Hepatocyte (in vitro differentiated cells): ENCODE results near the gene ATP9A. TPM values are rescaled to one million over a fixed set of nuclear protein-coding genes. Genes with fewer than 3 reads are reported as not detected.

ENCODE experiments used
- DNase-seq: peaks from one replicate; pipeline ENCODE4 v3.0.0-alpha.2; 2016; ENCODE audit warnings: low spot score
- H2AFZ ChIP-seq: fragments of 200-600 bp; sonication (generic); 2 replicates; pipeline ENCODE4 v1.6.0; 2016; ENCODE audit warnings: antibody characterized with exemption, mild to moderate bottlenecking
- H3K27ac ChIP-seq: fragments of 200-600 bp; sonication (generic); 2 replicates; pipeline ENCODE4 v1.5.1; 2016; ENCODE audit warnings: mild to moderate bottlenecking
- H3K27me3 ChIP-seq: fragments of 200-600 bp; sonication (generic); 2 replicates; pipeline ENCODE4 v1.6.1; 2016
- H3K36me3 ChIP-seq: fragments of 200-600 bp; sonication (generic); replicated peaks from 2 replicates; pipeline ENCODE4 v1.5.1; 2016; ENCODE audit warnings: low read depth; ENCODE audit not compliant: insufficient read depth
- H3K4me1 ChIP-seq: fragments of 200-600 bp; sonication (generic); 2 replicates; pipeline ENCODE4 v1.5.1; 2016; ENCODE audit warnings: mild to moderate bottlenecking, moderate library complexity; ENCODE audit not compliant: insufficient read depth
- H3K4me2 ChIP-seq: fragments of 200-600 bp; sonication (generic); 2 replicates; pipeline ENCODE4 v1.6.0; 2016
- H3K4me3 ChIP-seq: fragments of 200-600 bp; sonication (generic); 2 replicates; pipeline ENCODE4 v1.5.1; 2016; ENCODE audit warnings: mild to moderate bottlenecking
- H3K79me2 ChIP-seq: fragments of 200-600 bp; sonication (generic); 2 replicates; pipeline ENCODE4 v1.6.0; 2017; ENCODE audit warnings: mild to moderate bottlenecking
- H3K9me2 ChIP-seq: fragments of 200-600 bp; sonication (generic); replicated peaks from 2 replicates; pipeline ENCODE4 v1.6.0; 2017; ENCODE audit warnings: mild to moderate bottlenecking; ENCODE audit not compliant: insufficient read depth
- H3K9me3 ChIP-seq: fragments of 200-600 bp; sonication (generic); 2 replicates; pipeline ENCODE4 v1.5.1; 2016; ENCODE audit warnings: low read depth, mild to moderate bottlenecking
- H4K20me1 ChIP-seq: fragments of 200-600 bp; sonication (generic); 2 replicates; pipeline ENCODE4 v1.6.0; 2016; ENCODE audit warnings: mild to moderate bottlenecking; ENCODE audit not compliant: insufficient read depth, poor library complexity, severe bottlenecking
- CTCF ChIP-seq: fragments of 200-600 bp; sonication (generic); IDR thresholded peaks from 2 replicates; pipeline ENCODE4 v1.5.1; 2016; ENCODE audit warnings: antibody characterized with exemption, mild to moderate bottlenecking; ENCODE audit not compliant: poor library complexity
- EZH2 ChIP-seq: fragments of 200-600 bp; sonication (generic); IDR thresholded peaks from 2 replicates; pipeline ENCODE4 v1.6.1; 2016; ENCODE audit warnings: antibody characterized with exemption, mild to moderate bottlenecking, borderline replicate concordance
- EZH2phosphoT487 ChIP-seq: fragments of 200-600 bp; sonication (generic); IDR thresholded peaks from one replicate; pipeline ENCODE4 v1.6.1; 2018; ENCODE audit warnings: antibody characterized with exemption, mild to moderate bottlenecking, low read depth, moderate library complexity; ENCODE audit not compliant: unreplicated experiment, severe bottlenecking
- WGBS: methylation state at CpG from one replicate; pipeline ENCODE4 v1.1.6; 2016; ENCODE audit warnings: low lambda C conversion rate; ENCODE audit errors: missing lambda C conversion rate; 5-methylcytosine and 5-hydroxymethylcytosine counted together
- polyA plus RNA-seq: library from polyadenylated mRNA; unstranded; fragments of >200 nt; fragmentation: Nextera tagmentation; extraction: Ambion mirVana; gene quantifications from 2 replicates; pipeline ENCODE4 v1.2.1, GENCODE V29; 2016
- total RNA-seq: library from RNA; depleted of rRNA; stranded (reverse); fragments of >200 nt; gene quantifications from 2 replicates; pipeline ENCODE4 v1.2.3, GENCODE V29; 2014

ATP9A gene
- total and polyA plus RNA-seq, 2 experiments from 2014 or later: 12.1 to 28.1 TPM

- Histone ChIP-seq H3K4me2 (no peak overlapping the region), H3K9me2 (no peaks in the 10 kb centered on the region), H3K27ac (no peak overlapping the region), H3K9me3 (no peaks in the 10 kb centered on the region), H2AFZ (no peak overlapping the region), H3K4me1 (peaks cover 5% of the 10 kb centered on the region), H3K79me2 (no peaks in the 10 kb centered on the region), H3K36me3 (no peaks in the 10 kb centered on the region), H4K20me1 (no peaks in the 10 kb centered on the region), H3K4me3 (no peak overlapping the region), H3K27me3 (no peaks in the 10 kb centered on the region)
- 97% methylated on average over 15 of the region's 15 CpGs for WGBS
- no peak for TF ChIP-seq EZH2phosphoT487
- TF ChIP-seq EZH2: no peak
- no peak for TF ChIP-seq CTCF
- no peak for DNase-seq
Observed at GRCh38 chr20:51598556-51598955, 169.6 kb downstream of the ATP9A start.

GRCh38 chr20:51597389-51598231, 170.6 kb downstream of the ATP9A start:
- H3K4me3 ChIP-seq: no peak overlapping the region
- no peaks in the 10 kb centered on the region for H3K9me3 ChIP-seq
- no peaks in the 10 kb centered on the region for H4K20me1 ChIP-seq
- no peak for DNase-seq
- H2AFZ ChIP-seq: no peak overlapping the region
- no peaks in the 10 kb centered on the region for H3K27me3 ChIP-seq
- no peak overlapping the region for H3K27ac ChIP-seq
- WGBS: 57% methylated on average over 7 of the region's 7 CpGs
- H3K79me2 ChIP-seq: no peaks in the 10 kb centered on the region
- H3K9me2 ChIP-seq: no peaks in the 10 kb centered on the region
- H3K36me3 ChIP-seq: no peaks in the 10 kb centered on the region
- no peak for TF ChIP-seq CTCF
- TF ChIP-seq EZH2phosphoT487: no peak
- TF ChIP-seq EZH2: no peak
- peaks cover 5% of the 10 kb centered on the region for H3K4me1 ChIP-seq
- H3K4me2 ChIP-seq: no peak overlapping the region

GRCh38 chr20:51596668-51597388, 171.4 kb downstream of the ATP9A start:
- no peak for TF ChIP-seq EZH2
- no peak for TF ChIP-seq CTCF
- no peak for TF ChIP-seq EZH2phosphoT487
- no peak overlapping the region for H3K4me2 ChIP-seq
- H2AFZ ChIP-seq: no peak overlapping the region
- H3K36me3 ChIP-seq: no peaks in the 10 kb centered on the region
- H3K9me3 ChIP-seq: no peaks in the 10 kb centered on the region
- WGBS: 81% methylated on average over 14 of the region's 14 CpGs
- no peaks in the 10 kb centered on the region for H3K79me2 ChIP-seq
- no peak for DNase-seq
- no peak overlapping the region for H3K4me3 ChIP-seq
- H3K4me1 ChIP-seq: peaks cover 5% of the 10 kb centered on the region
- no peaks in the 10 kb centered on the region for H3K9me2 ChIP-seq
- H3K27ac ChIP-seq: no peak overlapping the region
- no peaks in the 10 kb centered on the region for H3K27me3 ChIP-seq
- no peaks in the 10 kb centered on the region for H4K20me1 ChIP-seq
